Stimulated activated CD4-positive, alpha-beta T cell treated with anti-CD3 and anti-CD28 coated beads, Interleukin-2, amount 100 ng/mL, for 4 hours (primary cell): ENCODE data around the gene DYRK1B.
A peak's percentile ranks its signal among the peaks of the same experiment; 100 is the strongest.
"Not testable (repeated sequence)": the region's sequence is repeated elsewhere in the genome, so short reads cannot be mapped to it uniquely, and the experiment has no call there.

ENCODE experiments used
- DNase-seq: peaks from one replicate; pipeline ENCODE4 v3.0.0-alpha.2; 2020; ENCODE audit warnings: low read depth

DYRK1B gene

GRCh38 chr19:39830406-39830805 lies 3.6 kb downstream of the DYRK1B start:
- no peak for DNase-seq

DNA sequence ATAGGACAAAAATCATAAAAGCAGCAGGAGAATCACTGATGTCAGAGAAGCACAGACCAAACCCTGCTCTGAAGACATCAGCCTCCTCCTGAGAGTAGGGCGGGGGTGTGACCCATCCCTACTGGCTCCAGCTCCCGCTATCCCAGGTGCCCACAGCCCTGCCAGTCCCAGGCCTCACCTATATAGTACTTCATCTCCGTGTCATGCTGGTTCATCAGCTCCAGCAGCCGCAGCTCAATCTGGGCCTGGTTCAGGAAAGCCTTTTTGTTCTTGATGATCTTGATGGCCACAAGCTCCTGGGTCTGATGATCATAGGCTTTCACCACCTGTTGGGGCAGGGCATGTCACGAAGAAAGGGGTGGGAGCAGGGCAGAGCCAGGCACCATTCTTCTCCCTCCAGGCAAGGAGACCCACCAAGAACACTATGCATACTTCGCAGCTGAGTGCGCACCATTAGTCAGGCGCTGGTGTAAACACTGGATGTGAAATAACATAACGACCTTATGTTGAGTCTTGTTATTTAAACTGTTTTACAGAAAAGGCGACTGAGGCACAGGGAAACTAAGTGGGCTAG lies 4.2 kb downstream of the DYRK1B start:
- DNase-seq: no peak

DNA sequence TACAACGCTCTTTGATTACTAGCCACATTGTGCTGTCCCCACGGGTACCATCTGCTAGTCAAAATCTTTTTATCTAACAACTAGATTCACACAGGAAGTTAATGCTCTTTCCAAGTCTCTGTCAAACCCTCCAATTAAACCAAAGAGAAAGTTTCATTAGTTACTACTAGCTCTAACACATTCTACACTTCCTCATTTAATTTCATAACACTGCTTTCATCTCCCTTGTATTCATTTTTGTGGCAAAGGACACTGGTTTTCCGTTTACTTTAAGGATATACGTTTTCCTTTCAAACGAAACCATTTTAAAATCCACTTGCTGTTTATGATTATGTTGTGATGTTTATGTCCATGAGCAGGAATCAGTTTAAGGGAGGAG lies 5.3 kb downstream of the DYRK1B start:
- no peak for DNase-seq

- no peak for DNase-seq
Observed at GRCh38 chr19:39828015-39828653, 5.8 kb downstream of the DYRK1B start.

GRCh38 chr19:39827216-39827615 lies 6.7 kb downstream of the DYRK1B start:
- DNase-seq: no peak

GRCh38 chr19:39826311-39826945 lies 7.5 kb downstream of the DYRK1B start:
- no peak for DNase-seq

- no peak for DNase-seq
Observed at GRCh38 chr19:39825531-39826076, 8.4 kb downstream of the DYRK1B start.

DNA sequence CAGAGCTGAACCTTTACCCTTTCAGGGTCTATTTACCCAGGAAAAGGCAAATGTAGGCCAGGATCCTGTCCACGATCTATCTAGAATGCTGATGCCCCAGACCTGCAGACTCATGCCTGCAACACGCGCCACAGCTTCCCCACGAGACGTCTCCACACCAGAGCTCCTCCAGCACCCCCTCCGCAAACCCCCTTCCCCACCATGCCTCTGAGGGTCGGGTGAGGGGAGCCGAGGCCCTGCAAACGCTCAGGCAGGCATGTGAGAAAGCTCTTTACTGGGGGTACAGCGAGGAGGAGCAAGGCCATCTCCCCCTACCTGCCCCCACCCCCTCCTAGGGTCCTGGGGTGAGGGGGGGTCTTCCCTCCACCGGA lies 8.9 kb downstream of the DYRK1B start:
- DNase-seq: no peak

- peak; percentile 77 for DNase-seq
Observed at GRCh38 chr19:39824143-39825092, 9.5 kb downstream of the DYRK1B start.

- DNase-seq: no peak
Observed at GRCh38 chr19:39823686-39824085, 10.3 kb downstream of the DYRK1B start.

DNA sequence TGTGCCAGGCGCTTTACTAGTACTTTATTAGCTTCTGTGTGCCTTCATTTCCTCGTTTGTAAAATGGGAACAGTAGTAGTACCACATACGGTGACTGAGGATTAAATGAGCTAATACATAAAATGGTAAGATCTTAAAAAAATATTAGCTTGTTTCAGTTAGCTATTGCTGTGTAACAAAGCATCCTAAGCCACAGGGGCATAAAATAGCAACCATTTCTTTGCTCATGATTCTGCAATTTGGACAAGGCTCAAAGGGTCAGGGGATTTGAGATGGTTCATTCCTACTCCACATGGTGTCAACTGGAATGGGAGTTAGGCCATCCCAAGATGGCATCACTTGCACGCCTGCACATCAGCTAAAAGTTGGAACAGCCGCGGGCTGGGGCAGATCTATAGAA lies 13.3 kb downstream of the DYRK1B start:
- no peak for DNase-seq

DNA sequence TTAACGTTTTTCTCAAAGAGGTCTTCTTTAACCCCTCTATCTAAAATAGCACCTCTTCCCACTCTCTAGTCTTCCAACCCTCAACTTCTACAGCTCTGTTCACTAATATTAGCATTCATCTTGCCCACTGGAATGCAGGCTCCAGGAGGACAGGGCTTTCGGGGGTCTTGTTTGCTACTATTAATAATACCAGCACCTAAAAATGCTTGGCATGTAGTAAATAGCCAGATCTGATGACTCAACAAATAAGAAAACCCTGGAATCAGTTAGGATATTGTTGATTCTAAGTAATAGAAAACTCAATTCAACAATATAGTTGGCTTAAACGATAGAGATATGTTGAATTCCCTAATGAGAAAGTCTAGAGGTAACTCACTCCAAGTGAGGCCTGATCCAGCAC lies 14.2 kb downstream of the DYRK1B start:
- DNase-seq: no peak

- no peak for DNase-seq
Observed at GRCh38 chr19:39818626-39819097, 15.3 kb downstream of the DYRK1B start.

DNA sequence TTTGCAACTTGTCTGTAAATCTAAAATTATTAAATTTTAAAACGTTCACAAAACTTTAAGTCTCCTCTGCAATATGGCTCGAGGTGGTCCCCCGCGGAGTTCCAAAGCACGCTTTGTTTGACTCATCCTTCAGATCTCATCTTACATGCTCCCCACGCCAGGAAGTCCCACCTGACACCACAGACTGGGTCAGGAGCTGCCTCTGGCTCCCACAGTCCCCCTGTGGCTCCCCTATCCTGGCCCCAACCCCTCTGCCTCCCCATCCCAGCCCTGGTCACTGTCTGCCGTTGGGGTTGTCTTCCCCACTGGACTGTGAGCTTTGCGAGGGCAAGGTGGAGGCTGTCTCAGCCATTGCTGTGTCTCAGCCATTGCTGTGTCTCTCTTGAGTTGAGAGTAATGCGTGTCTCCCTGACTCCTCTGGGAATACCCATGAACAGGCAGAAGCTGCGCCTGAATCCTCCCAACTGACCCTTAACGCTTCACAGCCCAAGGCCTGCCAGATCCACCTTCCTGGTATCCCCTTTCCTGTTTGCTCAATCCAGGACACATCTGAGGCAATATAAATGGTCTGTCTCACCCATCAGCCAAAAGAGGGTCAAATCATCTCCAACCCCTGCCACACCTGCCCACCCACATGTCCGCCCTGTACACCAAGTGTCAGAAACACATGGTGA lies 15.9 kb downstream of the DYRK1B start:
- no peak for DNase-seq

- no peak for DNase-seq
Observed at GRCh38 chr19:39816287-39817048, 17.5 kb downstream of the DYRK1B start.

DNA sequence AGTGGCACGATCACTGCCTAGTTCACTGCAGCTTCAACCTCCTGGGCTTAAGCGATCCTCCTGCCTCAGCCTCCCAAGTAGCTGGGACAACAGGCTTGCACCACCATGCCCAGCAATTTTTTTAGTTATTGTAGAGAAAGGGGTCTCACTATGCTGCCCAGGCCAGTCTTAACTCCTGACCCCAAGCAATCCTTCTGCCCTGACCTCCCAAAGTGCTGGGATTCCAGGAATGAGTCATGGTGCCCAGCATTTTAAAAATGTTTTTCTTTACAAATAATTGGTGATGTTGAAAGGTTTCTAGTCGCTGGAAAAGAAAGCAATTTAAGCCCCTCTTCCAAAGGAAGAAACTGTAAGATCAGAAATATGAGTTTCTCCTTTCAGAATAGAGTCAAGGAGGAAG lies 19.4 kb downstream of the DYRK1B start:
- DNase-seq: no peak

DNA sequence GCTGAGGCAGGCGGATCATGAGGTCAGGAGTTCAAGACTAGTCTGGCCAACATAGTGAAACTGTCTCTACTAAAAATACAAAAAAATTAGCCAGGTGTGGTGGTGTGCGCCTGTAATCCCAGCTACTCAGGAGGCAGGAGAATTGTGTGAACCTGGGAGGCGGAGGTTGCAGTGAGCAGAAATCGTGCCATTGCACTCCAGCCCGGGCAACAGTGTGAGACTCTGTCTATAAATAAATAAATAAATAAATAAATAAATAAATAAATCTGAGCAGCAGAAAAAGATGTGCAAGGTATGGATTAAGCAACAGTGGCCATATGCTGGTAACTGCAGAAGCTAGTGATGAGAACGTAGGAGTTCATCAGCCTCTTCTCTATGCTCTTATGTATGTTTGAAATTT lies 19.9 kb downstream of the DYRK1B start:
- DNase-seq: not testable (repeated sequence)

- no peak for DNase-seq
Observed at GRCh38 chr19:39813264-39813993, 20.5 kb downstream of the DYRK1B start.

GRCh38 chr19:39811064-39811463 lies 22.9 kb downstream of the DYRK1B start:
- no peak for DNase-seq

- no peak for DNase-seq
Observed at GRCh38 chr19:39810424-39810823, 23.5 kb downstream of the DYRK1B start.
